ENCODE measurements around the gene ARID1B.

ARID1B gene

DNA sequence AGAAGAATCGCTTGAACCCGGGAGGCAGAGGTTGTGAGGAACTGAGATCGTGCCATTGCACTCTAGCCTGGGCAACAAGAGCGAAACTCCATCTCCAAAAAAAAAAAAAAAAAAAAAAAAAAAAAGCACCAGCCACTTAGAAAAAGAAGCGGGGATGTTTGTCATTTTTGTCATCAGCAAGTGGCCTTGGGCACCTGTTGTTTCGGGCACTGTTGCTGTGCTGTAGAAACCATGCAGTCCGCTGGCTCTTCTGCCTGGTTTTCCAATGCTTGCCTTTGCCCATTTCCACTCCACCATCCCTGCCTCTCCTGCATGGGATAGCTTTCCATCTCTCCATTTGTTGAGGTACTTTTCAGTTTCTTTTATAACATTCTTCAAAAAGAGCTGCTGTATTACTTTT lies 129.3 kb downstream of the ARID1B start:
- DNase-seq (ENCODE audit: low spot score): no peak

DNA sequence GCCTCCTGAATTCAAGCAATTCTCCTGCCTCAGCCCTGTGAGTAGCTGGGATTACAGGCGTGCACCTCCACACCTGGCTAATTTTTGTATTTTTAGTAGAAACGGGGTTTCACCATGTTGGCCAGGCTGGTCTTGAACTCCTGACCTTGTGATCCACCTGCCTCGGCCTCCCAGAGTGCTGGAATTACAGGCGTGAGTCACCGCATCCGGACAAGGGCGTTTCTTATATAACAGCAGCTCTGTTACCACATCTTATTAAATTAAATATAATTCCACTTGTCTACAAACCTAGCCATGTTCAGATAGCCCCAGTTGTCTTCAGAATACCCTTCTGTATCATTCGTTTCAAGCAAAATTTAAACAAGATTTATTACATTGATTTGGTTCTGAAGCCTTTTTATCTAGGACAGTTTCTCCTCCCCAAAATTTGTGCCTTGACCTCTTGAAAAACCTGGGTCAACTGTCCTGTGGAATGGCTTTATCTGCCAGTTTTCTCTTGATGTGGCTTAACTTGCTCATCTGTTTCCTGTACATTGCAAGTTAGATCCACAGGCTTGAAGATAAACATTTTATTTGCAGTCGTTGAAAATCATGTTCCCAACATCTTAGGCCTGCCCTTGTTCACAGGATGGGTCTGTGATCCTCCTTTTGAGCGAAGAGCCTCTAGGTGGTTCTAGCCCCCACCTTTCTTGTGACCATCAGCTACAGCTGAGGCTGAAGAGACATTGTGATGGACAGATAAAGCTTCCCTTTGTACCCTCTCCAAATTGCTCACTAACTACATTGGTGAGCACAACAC lies 132.2 kb downstream of the ARID1B start:
- no peak for DNase-seq (ENCODE audit: low spot score)

DNA sequence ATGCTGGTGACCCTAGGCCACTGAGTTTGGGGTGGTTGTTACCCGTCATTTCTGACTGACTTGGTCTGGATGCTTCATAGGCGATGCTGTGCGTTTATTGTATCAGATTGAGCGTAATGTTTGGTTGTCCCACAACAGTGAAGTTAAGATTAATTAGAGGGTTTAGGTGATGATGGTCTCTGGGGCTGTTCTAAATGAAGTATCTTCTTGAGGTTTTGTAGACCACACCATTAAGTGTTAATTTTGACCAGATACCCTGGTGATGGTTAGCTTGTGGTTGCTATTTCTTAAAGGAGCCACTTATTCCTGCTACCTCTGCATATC lies 132.8 kb downstream of the ARID1B start:
- DNase-seq (ENCODE audit: low spot score): no peak

- no peak for DNase-seq (ENCODE audit: low spot score)
These were observed 133.8 kb downstream of the ARID1B start for GRCh38 chr6:156910938-156911337.

GRCh38 chr6:156911581-156911980 lies 134.4 kb downstream of the ARID1B start:
- DNase-seq (ENCODE audit: low spot score): no peak

DNA sequence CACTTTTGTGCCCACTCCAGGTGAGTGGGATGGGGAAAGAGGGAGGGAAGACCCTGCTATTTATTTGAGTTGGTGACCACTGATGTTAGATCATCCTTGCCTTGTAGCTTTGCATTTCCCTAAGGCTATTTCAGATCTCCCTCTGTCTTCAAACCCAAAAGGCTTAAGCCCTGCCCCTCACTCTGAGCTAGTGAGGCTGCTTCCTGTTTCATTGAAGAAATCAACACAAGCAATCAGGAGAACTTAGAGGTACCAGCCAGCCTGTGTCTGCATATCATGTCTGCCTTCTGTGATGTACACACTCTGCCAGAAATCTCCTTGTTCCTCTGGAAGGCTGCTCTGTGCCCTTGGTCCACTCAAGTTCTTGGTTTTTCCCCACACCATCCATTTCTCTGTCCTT lies 135.3 kb downstream of the ARID1B start:
- DNase-seq (ENCODE audit: low spot score): no peak

DNA sequence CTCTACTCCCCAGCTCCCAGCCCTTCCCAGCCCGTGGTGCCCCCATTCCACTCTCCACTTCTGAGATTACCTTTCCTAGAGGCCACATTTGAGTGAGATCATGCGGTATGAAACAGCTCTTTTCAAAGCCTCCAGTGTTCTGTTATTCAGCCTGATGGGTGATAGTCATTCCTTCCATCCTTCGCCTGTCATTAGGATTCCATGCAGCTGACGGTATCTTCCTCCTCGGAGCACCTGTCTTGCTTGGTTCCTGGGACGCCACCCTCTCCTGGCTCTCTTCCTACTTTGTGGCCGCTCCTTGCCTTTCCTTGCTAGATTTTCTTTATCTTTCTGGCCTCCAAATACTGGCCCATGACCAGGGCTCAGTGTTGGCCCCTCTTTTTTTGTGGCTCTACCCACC lies 137.0 kb downstream of the ARID1B start:
- no peak for DNase-seq (ENCODE audit: low spot score)

DNA sequence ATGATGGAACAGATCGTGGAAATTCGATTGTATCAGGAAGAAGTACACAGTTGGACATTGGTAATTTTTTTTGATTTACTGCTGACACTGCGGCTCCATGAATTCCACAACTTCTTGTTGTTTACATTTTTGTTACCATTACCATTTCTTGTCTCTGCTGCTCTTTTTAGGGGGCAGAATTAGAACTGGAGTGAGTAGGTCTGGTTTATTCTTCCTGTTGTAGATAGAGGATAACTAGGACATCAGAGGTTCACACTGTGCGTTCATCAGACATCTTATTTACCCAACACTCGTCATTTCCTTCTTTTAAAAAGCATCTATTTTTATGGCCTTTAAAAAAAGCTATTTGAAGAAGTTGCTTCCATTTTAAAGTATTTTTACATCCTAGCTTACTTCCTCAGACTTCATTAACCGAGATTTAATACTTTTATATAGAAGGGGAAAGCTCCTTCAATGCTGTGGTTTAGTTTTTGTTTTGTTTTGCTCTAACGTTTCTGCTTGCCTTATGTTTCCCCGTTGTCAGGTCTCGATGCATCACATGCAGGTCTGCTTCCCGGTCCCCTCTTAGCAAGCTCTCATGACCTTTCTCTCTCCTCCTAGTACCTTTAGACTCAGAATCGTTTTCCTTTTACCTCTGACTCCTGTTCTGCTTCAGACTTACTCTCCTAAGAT lies 139.1 kb downstream of the ARID1B start:
- no peak for DNase-seq (ENCODE audit: low spot score)

- DNase-seq (ENCODE audit: low spot score): no peak
These were observed 140.0 kb downstream of the ARID1B start for GRCh38 chr6:156917213-156917612.

DNA sequence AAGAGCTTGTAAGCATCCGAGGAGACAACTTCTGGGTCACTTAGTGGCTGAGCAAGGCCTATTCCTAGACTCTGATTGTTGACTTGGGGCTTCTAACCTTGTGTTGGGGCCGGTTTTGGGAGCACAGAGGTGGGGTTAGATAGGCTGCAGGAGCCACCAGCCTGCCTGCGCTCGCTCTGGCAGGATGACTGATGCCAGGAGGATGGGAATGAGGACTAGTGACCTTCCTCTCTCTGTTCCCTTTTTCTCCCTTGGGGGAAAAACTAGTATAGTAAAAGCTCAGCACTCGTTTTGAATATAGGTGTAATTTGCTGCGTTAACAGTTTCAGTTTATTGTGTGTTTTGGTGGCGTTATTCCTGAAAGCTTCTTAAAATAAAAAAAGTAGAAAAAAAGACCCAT lies 141.5 kb downstream of the ARID1B start:
- no peak for DNase-seq (ENCODE audit: low spot score)

GRCh38 chr6:156919370-156919769 lies 142.2 kb downstream of the ARID1B start:
- DNase-seq (ENCODE audit: low spot score): no peak

GRCh38 chr6:156919814-156920369 lies 142.7 kb downstream of the ARID1B start:
- DNase-seq (ENCODE audit: low spot score): no peak

GRCh38 chr6:156924246-156924645 lies 147.1 kb downstream of the ARID1B start:
- no peak for DNase-seq (ENCODE audit: low spot score)

GRCh38 chr6:156925026-156925425 lies 147.8 kb downstream of the ARID1B start:
- DNase-seq (ENCODE audit: low spot score): no peak

DNA sequence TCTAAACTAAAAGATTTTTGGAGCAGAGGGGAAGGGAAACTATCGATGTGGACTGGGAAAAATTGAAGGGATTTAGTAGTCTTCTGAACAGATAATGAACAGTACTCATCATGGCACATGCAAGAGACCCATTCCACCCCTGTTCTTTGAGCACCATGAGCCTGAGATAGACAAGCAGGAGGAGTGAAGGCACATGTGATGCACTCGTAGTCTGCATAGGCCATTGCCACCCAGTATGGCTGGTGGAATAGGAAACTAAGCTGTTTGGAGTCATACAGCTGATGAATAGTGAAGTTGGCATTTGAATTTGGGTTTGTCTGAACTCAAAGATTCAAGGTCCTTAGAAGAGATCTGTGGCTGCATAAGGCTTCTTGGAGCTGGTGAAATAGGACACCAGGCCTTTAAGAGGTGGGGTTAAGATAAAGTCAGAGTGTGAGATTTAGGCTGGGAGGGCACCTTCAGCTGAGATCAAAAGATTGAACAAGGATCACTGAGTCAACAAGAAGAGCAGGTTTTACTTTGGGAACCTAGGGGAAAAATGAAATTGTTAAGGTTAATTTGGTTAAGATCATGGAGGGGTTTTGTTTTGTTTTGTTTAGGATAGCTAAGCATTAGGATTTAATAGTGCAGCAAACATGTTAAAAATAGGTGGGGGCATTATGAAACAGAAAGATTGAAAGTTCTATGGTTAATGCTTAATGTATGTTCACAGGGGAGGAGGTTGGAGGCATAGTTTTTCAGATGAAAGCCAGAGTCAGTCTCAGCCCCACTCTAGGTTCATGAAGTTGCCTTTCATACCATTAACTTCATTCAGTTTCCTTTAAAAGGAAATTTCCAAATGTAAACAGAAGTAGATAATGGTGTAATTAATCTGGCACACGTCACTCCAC lies 148.8 kb downstream of the ARID1B start:
- DNase-seq (ENCODE audit: low spot score): no peak

GRCh38 chr6:156928126-156928525 lies 150.9 kb downstream of the ARID1B start:
- no peak for DNase-seq (ENCODE audit: low spot score)

- DNase-seq (ENCODE audit: low spot score): no peak
These were observed 151.8 kb downstream of the ARID1B start for GRCh38 chr6:156928972-156929371.

DNA sequence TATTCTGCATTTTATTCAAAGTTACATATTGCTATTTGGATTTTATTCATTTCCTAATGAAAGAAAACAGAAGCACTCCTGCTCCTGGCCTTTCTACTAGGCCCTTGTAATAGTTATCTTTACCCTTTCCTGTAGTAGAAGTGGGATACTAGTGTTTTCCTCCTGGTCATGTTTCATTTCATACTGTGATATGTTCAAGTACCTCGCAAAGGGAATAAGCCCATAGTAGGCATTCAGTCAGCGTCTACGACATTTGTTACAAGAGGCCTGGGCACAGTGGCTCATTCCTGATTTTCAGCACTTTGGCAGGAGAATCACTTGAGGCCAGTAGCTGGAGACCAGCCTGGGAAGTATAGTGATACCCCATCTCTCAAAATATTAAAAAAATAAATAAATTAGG lies 154.1 kb downstream of the ARID1B start:
- no peak for DNase-seq (ENCODE audit: low spot score)

- no peak for DNase-seq (ENCODE audit: low spot score)
These were observed 156.3 kb downstream of the ARID1B start for GRCh38 chr6:156933201-156934068.

- DNase-seq (ENCODE audit: low spot score): no peak
These were observed 156.9 kb downstream of the ARID1B start for GRCh38 chr6:156934069-156934460.

GRCh38 chr6:156935000-156935399 lies 157.8 kb downstream of the ARID1B start:
- DNase-seq (ENCODE audit: low spot score): no peak

- DNase-seq (ENCODE audit: low spot score): no peak
These were observed 161.0 kb downstream of the ARID1B start for GRCh38 chr6:156938143-156938542.
